SHP77 treated with DMSO at 0.1 percent for 48 hours (cell line): Measurements from ENCODE around the gene RAB1A.
A peak's percentile ranks its signal among the peaks of the same experiment; 100 is the strongest.
"Not testable (repeated sequence)": the region's sequence is repeated elsewhere in the genome, so short reads cannot be mapped to it uniquely, and the experiment has no call there.

ENCODE experiments used
- DNase-seq: peaks from one replicate; lab custom pipeline; 2025; lab: John Stamatoyannopoulos, UW

The RAB1A gene

GRCh38 chr2:65136253-65136652 lies 6.3 kb upstream of the RAB1A start:
- DNase-seq = no peak

- no peak for DNase-seq
Observed at GRCh38 chr2:65134158-65134557, 4.3 kb upstream of the RAB1A start.

- DNase-seq = no peak
Observed at GRCh38 chr2:65133626-65134025, 3.7 kb upstream of the RAB1A start.

GRCh38 chr2:65132930-65133329 lies 3.0 kb upstream of the RAB1A start:
- not testable (repeated sequence) for DNase-seq

GRCh38 chr2:65130664-65131175 lies 814 bp upstream of the RAB1A start:
- peak; percentile 57 for DNase-seq

- no peak for DNase-seq
Observed at GRCh38 chr2:65129286-65129825, 550 bp downstream of the RAB1A start.

- no peak for DNase-seq
Observed at GRCh38 chr2:65128297-65129190, 1.4 kb downstream of the RAB1A start.

GRCh38 chr2:65125457-65125856 lies 4.4 kb downstream of the RAB1A start:
- DNase-seq = not testable (repeated sequence)

GRCh38 chr2:65122313-65122712 lies 7.6 kb downstream of the RAB1A start:
- no peak for DNase-seq

- DNase-seq = no peak
Observed at GRCh38 chr2:65120990-65121693, 8.8 kb downstream of the RAB1A start.

GRCh38 chr2:65116645-65117044 lies 13.3 kb downstream of the RAB1A start:
- DNase-seq = no peak

GRCh38 chr2:65114921-65115320 lies 15.0 kb downstream of the RAB1A start:
- DNase-seq = no peak

- no peak for DNase-seq
Observed at GRCh38 chr2:65113816-65114215, 16.1 kb downstream of the RAB1A start.

GRCh38 chr2:65113229-65113628 lies 16.7 kb downstream of the RAB1A start:
- DNase-seq = no peak

GRCh38 chr2:65112633-65113032 lies 17.3 kb downstream of the RAB1A start:
- DNase-seq = no peak

GRCh38 chr2:65108780-65109179 lies 21.1 kb downstream of the RAB1A start:
- DNase-seq = no peak

- no peak for DNase-seq
Observed at GRCh38 chr2:65107530-65107929, 22.4 kb downstream of the RAB1A start.

- DNase-seq = no peak
Observed at GRCh38 chr2:65103013-65103715, 26.7 kb downstream of the RAB1A start.

- DNase-seq = no peak
Observed at GRCh38 chr2:65101071-65101470, 28.8 kb downstream of the RAB1A start.

GRCh38 chr2:65098741-65099140 lies 31.2 kb downstream of the RAB1A start:
- no peak for DNase-seq

- DNase-seq = no peak
Observed at GRCh38 chr2:65097844-65098243, 32.1 kb downstream of the RAB1A start.

GRCh38 chr2:65096948-65097347 lies 33.0 kb downstream of the RAB1A start:
- no peak for DNase-seq
